GM23248 (cell line): Measurements from ENCODE around the gene ACAP2. TPM values are rescaled to one million over a fixed set of nuclear protein-coding genes. Genes with fewer than 3 reads are reported as not detected.

Source experiments
- DNase-seq: peaks from one replicate; pipeline ENCODE4 v3.0.0-alpha.2; 2015
- H2AFZ ChIP-seq: fragments of 200-600 bp; sonication (generic); 2 replicates; pipeline ENCODE4 v1.6.1; 2016; ENCODE audit warnings: antibody characterized with exemption
- H3F3A ChIP-seq: fragments of 200-600 bp; sonication (generic); 2 replicates; pipeline ENCODE4 v1.6.1; 2016; ENCODE audit warnings: mild to moderate bottlenecking, antibody characterized with exemption, mixed run types; ENCODE audit not compliant: insufficient read depth
- H3K27ac ChIP-seq: fragments of 200-600 bp; sonication (generic); 2 replicates; pipeline ENCODE4 v1.5.1; 2016; ENCODE audit warnings: mild to moderate bottlenecking
- H3K27me3 ChIP-seq: fragments of 200-600 bp; sonication (generic); replicated peaks from 2 replicates; pipeline ENCODE4 v1.6.1; 2016; ENCODE audit warnings: mild to moderate bottlenecking; ENCODE audit not compliant: insufficient read depth
- H3K36me3 ChIP-seq: fragments of 200-600 bp; sonication (generic); 2 replicates; pipeline ENCODE4 v1.6.1; 2016; ENCODE audit warnings: low read depth, mild to moderate bottlenecking
- H3K4me1 ChIP-seq: fragments of 200-600 bp; sonication (generic); 2 replicates; pipeline ENCODE4 v1.6.1; 2016; ENCODE audit warnings: mild to moderate bottlenecking; ENCODE audit not compliant: insufficient read depth
- H3K4me2 ChIP-seq: fragments of 200-600 bp; sonication (generic); one replicate; pipeline ENCODE4 v1.6.1; 2016; ENCODE audit warnings: mild to moderate bottlenecking; ENCODE audit not compliant: unreplicated experiment
- H3K4me3 ChIP-seq: fragments of 200-600 bp; sonication (generic); 2 replicates; pipeline ENCODE4 v1.5.1; 2016; ENCODE audit warnings: mild to moderate bottlenecking
- H3K79me2 ChIP-seq: fragments of 200-600 bp; sonication (generic); 2 replicates; pipeline ENCODE4 v1.6.1; 2016; ENCODE audit warnings: mild to moderate bottlenecking; ENCODE audit not compliant: insufficient read depth
- H3K9ac ChIP-seq: fragments of 200-600 bp; sonication (generic); 2 replicates; pipeline ENCODE4 v1.6.1; 2016; ENCODE audit warnings: mild to moderate bottlenecking
- H3K9me2 ChIP-seq: fragments of 200-600 bp; sonication (generic); 2 replicates; pipeline ENCODE4 v1.6.1; 2016; ENCODE audit warnings: mixed run types, mild to moderate bottlenecking, moderate library complexity; ENCODE audit not compliant: insufficient read depth
- H3K9me3 ChIP-seq: fragments of 200-600 bp; sonication (generic); one replicate; pipeline ENCODE4 v1.6.1; 2017; ENCODE audit warnings: low read depth
- H4K20me1 ChIP-seq: fragments of 200-600 bp; sonication (generic); 2 replicates; pipeline ENCODE4 v1.6.0; 2016; ENCODE audit not compliant: insufficient read depth
- EZH2 ChIP-seq: fragments of 200-600 bp; sonication (generic); IDR thresholded peaks from 2 replicates; pipeline ENCODE4 v1.6.1; 2018; ENCODE audit warnings: antibody characterized with exemption, mild to moderate bottlenecking; ENCODE audit not compliant: insufficient read depth, poor library complexity, severe bottlenecking
- EZH2phosphoT487 ChIP-seq: fragments of 200-600 bp; sonication (generic); IDR thresholded peaks from 2 replicates; pipeline ENCODE4 v1.6.1; 2018; ENCODE audit warnings: antibody characterized with exemption, moderate library complexity, mild to moderate bottlenecking, low read depth; ENCODE audit not compliant: insufficient read depth
- WGBS, 2 experiments: methylation state at CpG; one replicate each; pipeline ENCODE4 v1.1.6; 2015 to 2017; ENCODE audit warnings: low lambda C conversion rate in 2 of 2, low coverage in 1 of 2; ENCODE audit errors: missing lambda C conversion rate in 2 of 2; 5-methylcytosine and 5-hydroxymethylcytosine counted together
- in situ Hi-C: fragments of 300-500 bp; cut with MboI; formaldehyde crosslinking; loops from 2 replicates; pipeline ENCODE4 v1.15.0; 2020
- polyA plus RNA-seq: library from polyadenylated mRNA; unstranded; fragments of >200 nt; fragmentation: Nextera tagmentation; extraction: Ambion mirVana; gene quantifications from 2 replicates; pipeline ENCODE4 v1.2.1, GENCODE V29; 2016
- total RNA-seq: library from RNA; depleted of rRNA; stranded (reverse); fragments of >200 nt; shearing (Covaris generic); gene quantifications from 2 replicates; pipeline ENCODE4 v1.2.3, GENCODE V29; 2014

ACAP2 gene
- total and polyA plus RNA-seq, 2 experiments from 2014 or later: 47.8 to 49.9 TPM

GRCh38 chr3:195388380-195388779, 54.4 kb downstream of the ACAP2 start:
- H3K9me3 ChIP-seq: no peaks in the 10 kb centered on the region
- no peaks in the 10 kb centered on the region for H4K20me1 ChIP-seq
- no peak for DNase-seq
- no peaks in the 10 kb centered on the region for H3K4me1 ChIP-seq
- H3K4me3 ChIP-seq: no peak overlapping the region
- no peaks in the 10 kb centered on the region; the same call in 1 of the 2 replicates for H3K36me3 ChIP-seq
- TF ChIP-seq EZH2: no peak
- TF ChIP-seq EZH2phosphoT487: no peak
- H3K9me2 ChIP-seq: no peaks in the 10 kb centered on the region
- no peaks in the 10 kb centered on the region for H3K27me3 ChIP-seq
- no peak overlapping the region for H2AFZ ChIP-seq
- H3K27ac ChIP-seq: no peak overlapping the region
- H3F3A ChIP-seq: no peaks in the 10 kb centered on the region
- peaks cover 61% of the 10 kb centered on the region for H3K79me2 ChIP-seq
- no peak overlapping the region for H3K4me2 ChIP-seq
- in situ Hi-C loops: no loop called here
- no peak overlapping the region for H3K9ac ChIP-seq
- 88 to 97% methylated on average over 2 of the region's 2 CpGs for WGBS, 2 experiments

DNA sequence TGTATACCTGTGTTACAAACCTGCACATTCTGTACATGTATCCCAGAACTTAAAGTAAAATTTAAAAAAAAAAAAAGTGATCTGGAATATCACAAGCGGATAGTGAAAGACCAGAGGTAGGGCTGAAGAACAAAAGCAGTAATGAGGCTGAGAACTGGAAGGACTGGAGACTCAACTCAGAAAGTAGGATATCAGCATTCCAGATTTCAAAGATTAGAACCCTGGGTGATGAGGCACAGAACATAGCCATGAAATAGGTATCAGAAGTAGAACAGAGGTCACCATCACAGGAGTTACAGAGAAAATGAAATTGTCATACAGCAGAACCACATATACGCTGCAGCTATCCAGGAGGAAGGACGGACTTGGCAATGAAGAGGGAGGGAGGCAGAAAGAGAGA, 56.1 kb downstream of the ACAP2 start:
- Histone ChIP-seq H3K4me1 (no peaks in the 10 kb centered on the region), H3K4me3 (no peak overlapping the region), H3K27ac (no peak overlapping the region), H3F3A (no peaks in the 10 kb centered on the region), H3K27me3 (no peaks in the 10 kb centered on the region), H3K36me3 (no peaks in the 10 kb centered on the region; the same call in 1 of the 2 replicates), H3K9me3 (no peaks in the 10 kb centered on the region), H2AFZ (no peak overlapping the region), H4K20me1 (no peaks in the 10 kb centered on the region), H3K79me2 (peaks cover 58% of the 10 kb centered on the region), H3K4me2 (no peak overlapping the region), H3K9ac (no peak overlapping the region), H3K9me2 (no peaks in the 10 kb centered on the region)
- 90 to 96% methylated on average over 3 of the region's 3 CpGs for WGBS, 2 experiments
- DNase-seq: no peak
- in situ Hi-C loops: no loop called here
- TF ChIP-seq EZH2phosphoT487 (no peak), EZH2 (no peak)

DNA sequence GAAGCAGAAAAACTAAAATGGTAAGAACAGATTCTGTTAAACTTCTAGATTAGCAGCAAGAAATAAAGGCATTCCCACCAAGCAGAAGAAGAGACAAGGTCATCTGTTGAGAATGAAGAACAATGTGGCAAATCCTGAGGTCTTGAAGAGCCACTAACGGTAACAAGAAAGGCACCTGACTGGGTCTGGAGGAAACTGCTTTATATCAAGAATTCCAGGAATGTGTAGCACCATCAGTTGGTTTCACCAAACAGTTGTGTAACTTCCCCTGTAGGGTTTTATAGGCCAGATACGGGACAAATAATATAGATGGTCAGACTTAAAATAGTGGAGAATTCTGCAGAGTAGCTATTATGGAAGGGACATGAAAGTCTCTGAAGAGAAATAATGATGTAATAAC, 57.3 kb downstream of the ACAP2 start:
- Histone ChIP-seq H2AFZ (no peak overlapping the region), H3K4me3 (no peak overlapping the region), H3K27me3 (no peaks in the 10 kb centered on the region), H3K9me3 (no peaks in the 10 kb centered on the region), H3K9ac (no peak overlapping the region), H3K27ac (no peak overlapping the region), H4K20me1 (no peaks in the 10 kb centered on the region), H3K4me2 (no peak overlapping the region), H3K4me1 (no peaks in the 10 kb centered on the region), H3K9me2 (no peaks in the 10 kb centered on the region), H3K36me3 (peaks cover 5% of the 10 kb centered on the region; the same call in 1 of the 2 replicates), H3K79me2 (peaks cover 70% of the 10 kb centered on the region), H3F3A (no peaks in the 10 kb centered on the region)
- TF ChIP-seq EZH2phosphoT487 (no peak), EZH2 (no peak)
- DNase-seq: no peak
- 67 to 72% methylated on average over 2 of the region's 2 CpGs for WGBS, 2 experiments
- in situ Hi-C loops: no loop called here

- Histone ChIP-seq H3K9ac (no peak overlapping the region), H4K20me1 (no peaks in the 10 kb centered on the region), H3K4me2 (no peak overlapping the region), H3K79me2 (peaks cover 75% of the 10 kb centered on the region), H3K27ac (no peak overlapping the region), H3F3A (no peaks in the 10 kb centered on the region), H3K4me3 (no peak overlapping the region), H3K9me2 (no peaks in the 10 kb centered on the region), H3K36me3 (peaks cover 8% of the 10 kb centered on the region; the same call in 1 of the 2 replicates), H2AFZ (no peak overlapping the region), H3K27me3 (no peaks in the 10 kb centered on the region), H3K9me3 (no peaks in the 10 kb centered on the region), H3K4me1 (no peaks in the 10 kb centered on the region)
- in situ Hi-C loops: no loop called here
- 100% methylated on average over 1 of the region's 1 CpG for WGBS, 2 experiments
- no peak for DNase-seq
- TF ChIP-seq EZH2: no peak
- TF ChIP-seq EZH2phosphoT487: no peak
Observed at GRCh38 chr3:195384952-195385351, 57.9 kb downstream of the ACAP2 start.

DNA sequence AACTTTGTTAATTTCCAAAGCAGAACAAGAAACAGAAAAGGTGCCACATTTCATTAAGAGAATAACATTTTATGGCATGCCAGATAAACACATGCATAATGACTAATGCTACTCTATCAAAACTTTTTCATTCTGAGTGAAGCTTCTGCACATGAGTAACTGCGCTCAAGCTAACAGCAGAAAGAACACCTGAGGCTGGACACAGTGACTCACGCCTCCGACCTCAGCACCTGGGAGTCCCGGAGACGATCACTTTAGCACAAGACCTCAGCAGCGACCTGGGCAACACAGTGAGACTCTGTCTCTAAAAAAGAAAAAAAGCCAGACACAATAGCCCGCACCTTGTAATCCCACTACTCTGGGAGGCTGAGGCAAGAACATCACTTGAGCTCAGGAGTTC, 70.6 kb downstream of the ACAP2 start:
- TF ChIP-seq EZH2 (no peak), EZH2phosphoT487 (no peak)
- no peaks in the 10 kb centered on the region for H3K4me1 ChIP-seq
- no peaks in the 10 kb centered on the region for H3K9me2 ChIP-seq
- in situ Hi-C loops: no loop called here
- no peak overlapping the region for H3K4me3 ChIP-seq
- no peaks in the 10 kb centered on the region for H4K20me1 ChIP-seq
- no peaks in the 10 kb centered on the region for H3F3A ChIP-seq
- no peaks in the 10 kb centered on the region for H3K27me3 ChIP-seq
- no peak overlapping the region for H3K27ac ChIP-seq
- 94 to 98% methylated on average over 7 of the region's 7 CpGs for WGBS, 2 experiments
- H3K9ac ChIP-seq: no peak overlapping the region
- no peak overlapping the region for H3K4me2 ChIP-seq
- no peak for DNase-seq
- no peak overlapping the region for H2AFZ ChIP-seq
- H3K79me2 ChIP-seq: peaks cover 19% of the 10 kb centered on the region
- H3K9me3 ChIP-seq: no peaks in the 10 kb centered on the region
- H3K36me3 ChIP-seq: 0 out of 2 replicates have a peak, but pooled peaks cover 3% of the 10 kb centered on the region
